H9 (cell line): ENCODE data around the gene FGD5. TPM values are rescaled to one million over a fixed set of nuclear protein-coding genes. Genes with fewer than 3 reads are reported as not detected.

ENCODE experiments used
- DNase-seq: peaks from one replicate; pipeline ENCODE4 v3.0.0-alpha.2; 2017
- H2AFZ ChIP-seq: one replicate; pipeline ENCODE4 v1.6.1; 2013; ENCODE audit warnings: mild to moderate bottlenecking, low read length, control low read depth, moderate library complexity
- H2AK5ac ChIP-seq: 2 replicates; pipeline ENCODE4 v1.6.1; 2013; ENCODE audit warnings: low read length, control low read depth, mixed read lengths; ENCODE audit not compliant: insufficient read length
- H2BK120ac ChIP-seq: one replicate; pipeline ENCODE4 v1.6.1; 2013; ENCODE audit warnings: low read depth, mild to moderate bottlenecking, low read length, control low read depth, inconsistent platforms; ENCODE audit not compliant: poor library complexity, severe bottlenecking
- H2BK12ac ChIP-seq: 2 replicates; pipeline ENCODE4 v1.6.1; 2013; ENCODE audit warnings: low read length, control low read depth, mixed read lengths, low read depth; ENCODE audit not compliant: insufficient read length
- H2BK15ac ChIP-seq: 2 replicates; pipeline ENCODE4 v1.6.1; 2013; ENCODE audit warnings: low read depth, low read length, control low read depth
- H2BK20ac ChIP-seq: one replicate; pipeline ENCODE4 v1.6.1; 2013; ENCODE audit warnings: low read depth, mild to moderate bottlenecking, low read length, control low read depth, inconsistent platforms; ENCODE audit not compliant: poor library complexity, severe bottlenecking
- H2BK5ac ChIP-seq: 2 replicates; pipeline ENCODE4 v1.6.1; 2013; ENCODE audit warnings: low read length, control low read depth, mixed read lengths; ENCODE audit not compliant: insufficient read length
- H3K14ac ChIP-seq: 2 replicates; pipeline ENCODE4 v1.6.1; 2013; ENCODE audit warnings: low read length, control low read depth; ENCODE audit not compliant: insufficient read depth
- H3K18ac ChIP-seq: 2 replicates; pipeline ENCODE4 v1.6.1; 2013; ENCODE audit warnings: low read depth, mild to moderate bottlenecking, mixed read lengths, low read length, control low read depth; ENCODE audit not compliant: insufficient read length
- H3K23ac ChIP-seq: 2 replicates; pipeline ENCODE4 v1.6.1; 2013; ENCODE audit warnings: low read length, control low read depth, mixed read lengths, low read depth; ENCODE audit not compliant: insufficient read length
- H3K23me2 ChIP-seq: 2 replicates; pipeline ENCODE4 v1.6.1; 2013; ENCODE audit warnings: low read depth, mild to moderate bottlenecking, mixed read lengths, low read length, control low read depth; ENCODE audit not compliant: insufficient read length, poor library complexity, severe bottlenecking
- H3K27ac ChIP-seq: 2 replicates; pipeline ENCODE4 v1.5.1; 2013; ENCODE audit warnings: low read length, control low read depth, mixed read lengths, low read depth; ENCODE audit not compliant: insufficient read length
- H3K27me3 ChIP-seq: 2 replicates; pipeline ENCODE4 v1.6.1; 2013; ENCODE audit warnings: low read length, control low read depth, inconsistent platforms; ENCODE audit not compliant: insufficient read depth
- H3K4ac ChIP-seq: 2 replicates; pipeline ENCODE4 v1.6.1; 2013; ENCODE audit warnings: low read depth, mild to moderate bottlenecking, control low read depth, inconsistent platforms, low read length, moderate library complexity
- H3K4me1 ChIP-seq: 2 replicates; pipeline ENCODE4 v1.6.1; 2013; ENCODE audit warnings: low read length, control low read depth, inconsistent platforms; ENCODE audit not compliant: insufficient read depth
- H3K4me2 ChIP-seq: 2 replicates; pipeline ENCODE4 v1.6.1; 2013; ENCODE audit warnings: low read length, control low read depth, mixed read lengths; ENCODE audit not compliant: insufficient read length, insufficient read depth
- H3K56ac ChIP-seq: 2 replicates; pipeline ENCODE4 v1.6.1; 2013; ENCODE audit warnings: low read depth, mild to moderate bottlenecking, mixed read lengths, low read length, control low read depth; ENCODE audit not compliant: insufficient read length
- H3K79me1 ChIP-seq: 2 replicates; pipeline ENCODE4 v1.6.1; 2013; ENCODE audit warnings: low read depth, mild to moderate bottlenecking, moderate library complexity, low read length, control low read depth, inconsistent platforms; ENCODE audit not compliant: insufficient read depth, poor library complexity, severe bottlenecking
- H3K79me2 ChIP-seq: 2 replicates; pipeline ENCODE4 v1.6.1; 2013; ENCODE audit warnings: low read length, control low read depth, inconsistent platforms; ENCODE audit not compliant: insufficient read depth
- H3K9ac ChIP-seq: 2 replicates; pipeline ENCODE4 v1.6.1; 2013; ENCODE audit warnings: low read length, control low read depth, mixed read lengths; ENCODE audit not compliant: insufficient read length; ENCODE audit errors: extremely low read depth
- H3K9me3 ChIP-seq: one replicate; pipeline ENCODE4 v1.6.1; 2013; ENCODE audit warnings: low read depth, low read length, inconsistent platforms; ENCODE audit not compliant: control insufficient read depth
- H3T11ph ChIP-seq: one replicate; pipeline ENCODE4 v1.6.1; 2013; ENCODE audit warnings: mild to moderate bottlenecking, low read length, control low read depth, inconsistent platforms
- H4K20me1 ChIP-seq: one replicate; pipeline ENCODE4 v1.6.1; 2013; ENCODE audit not compliant: control insufficient read depth, insufficient read length, insufficient read depth
- H4K5ac ChIP-seq: 2 replicates; pipeline ENCODE4 v1.6.1; 2013; ENCODE audit warnings: low read depth, mild to moderate bottlenecking, mixed read lengths, low read length, control low read depth; ENCODE audit not compliant: insufficient read length
- H4K8ac ChIP-seq: replicated peaks from 2 replicates; pipeline ENCODE4 v1.6.1; 2013; ENCODE audit warnings: low read length, control low read depth, mixed read lengths, low read depth; ENCODE audit not compliant: insufficient read length
- H4K91ac ChIP-seq: 2 replicates; pipeline ENCODE4 v1.6.1; 2013; ENCODE audit warnings: low read depth, mild to moderate bottlenecking, moderate library complexity, mixed read lengths, low read length, control low read depth; ENCODE audit not compliant: insufficient read length
- H3K27ac Mint-ChIP-seq, 3 experiments: 2 replicates in 2 of 3; 3 replicates in 1 of 3; pipeline ENCODE4 v1.8.0; 2020 to 2021; ENCODE audit warnings: mixed read lengths in 3 of 3, mild to moderate bottlenecking in 1 of 3, moderate library complexity in 1 of 3
- H3K27me3 Mint-ChIP-seq: 2 replicates; pipeline ENCODE4 v1.8.0; 2021; ENCODE audit warnings: low read depth, mild to moderate bottlenecking, moderate library complexity, mixed read lengths
- H3K36me3 Mint-ChIP-seq, 3 experiments: 2 replicates in 2 of 3; 3 replicates in 1 of 3; pipeline ENCODE4 v1.8.0; 2020 to 2021; ENCODE audit warnings: low read depth in 3 of 3, mixed read lengths in 3 of 3; ENCODE audit not compliant: insufficient read depth in 1 of 3
- H3K4me1 Mint-ChIP-seq, 2 experiments: 2 replicates each; pipeline ENCODE4 v1.8.0; 2020; ENCODE audit warnings: mixed read lengths in 2 of 2
- H3K4me3 Mint-ChIP-seq, 2 experiments: 2 replicates in 1 of 2; 3 replicates in 1 of 2; pipeline ENCODE4 v1.8.0; 2020 to 2021; ENCODE audit warnings: mild to moderate bottlenecking in 2 of 2, mixed read lengths in 2 of 2, moderate library complexity in 1 of 2
- H3K9me3 Mint-ChIP-seq, 2 experiments: 2 replicates in 1 of 2; 3 replicates in 1 of 2; pipeline ENCODE4 v1.8.0; 2020; ENCODE audit warnings: mild to moderate bottlenecking in 2 of 2, mixed read lengths in 2 of 2, moderate library complexity in 1 of 2
- CTCF ChIP-seq: fragments of 200-600 bp; sonication (generic); conservative IDR thresholded peaks from 3 replicates; pipeline ENCODE4 v1.8.0; 2021; ENCODE audit warnings: antibody characterized with exemption, mild to moderate bottlenecking
- WGBS: extraction: QIAGEN DNeasy Blood & Tissue Kit; methylation state at CpG from one replicate; pipeline ENCODE4 v1.1.7; 2013; ENCODE audit warnings: missing lambda C conversion rate, low lambda C conversion rate, mixed read lengths; ENCODE audit not compliant: insufficient read length; ENCODE audit errors: extremely low coverage; 5-methylcytosine and 5-hydroxymethylcytosine counted together
- total RNA-seq: library from RNA; stranded (reverse); gene quantifications from 2 replicates; pipeline ENCODE4 v1.2.1, GENCODE V29; 2021

Gene FGD5
- total RNA-seq, 1 experiment from 2014 or later = 7.8 TPM

DNA sequence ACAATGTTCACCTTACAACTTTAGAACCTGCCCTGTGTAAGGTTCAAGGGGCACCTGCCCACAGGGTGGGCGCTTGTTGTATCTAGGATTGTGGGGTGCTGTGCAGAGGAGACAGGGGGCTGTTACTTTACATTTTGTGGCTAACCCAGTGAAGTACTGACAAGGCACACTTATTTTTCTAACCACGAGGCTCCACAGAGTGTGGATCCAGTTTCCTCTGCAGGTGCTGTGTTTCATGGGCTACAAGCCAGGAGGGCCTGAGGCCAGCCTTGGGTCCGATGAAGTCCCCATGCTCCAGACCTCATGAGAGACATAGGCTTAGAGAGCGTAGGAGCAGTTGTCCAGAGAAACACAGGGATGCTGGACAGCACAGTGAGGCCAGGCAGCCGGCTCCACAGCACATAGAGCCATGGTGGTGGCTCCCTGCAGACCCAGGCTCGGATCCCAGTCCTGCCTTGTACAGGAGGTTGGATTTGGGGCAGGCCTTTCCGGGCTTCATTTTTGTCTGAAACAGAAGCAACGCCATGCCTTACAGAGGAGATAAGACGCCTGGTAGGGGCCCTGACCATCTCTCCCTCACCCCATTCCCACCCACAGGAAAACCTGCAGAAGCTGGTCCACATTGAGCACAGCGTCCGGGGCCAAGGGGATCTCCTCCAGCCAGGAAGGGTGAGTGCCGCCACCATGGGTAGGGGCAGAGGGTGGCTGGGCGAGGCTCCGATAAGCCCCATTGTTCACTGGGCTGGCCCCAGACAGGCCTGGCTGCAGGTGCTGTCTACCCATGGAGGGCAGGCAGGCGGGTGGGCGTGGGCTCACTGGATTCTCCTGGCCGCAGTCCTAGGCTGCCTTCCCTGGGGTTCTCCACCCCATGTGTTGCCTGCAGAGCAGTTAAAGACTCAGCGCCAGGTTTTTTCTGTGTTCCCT, 88.5 kb downstream of the FGD5 start:
- Histone ChIP-seq H3K9ac (no peak overlapping the region), H4K8ac (no peak overlapping the region), H3K18ac (no peak overlapping the region), H3K9me3 (no peaks in the 10 kb centered on the region), H3K4me2 (no peak overlapping the region), H3K23ac (no peak overlapping the region), H2BK12ac (no peak overlapping the region), H4K91ac (no peak overlapping the region), H3K79me2 (no peaks in the 10 kb centered on the region), H3K27me3 (no peaks in the 10 kb centered on the region), H2BK5ac (no peak overlapping the region), H2AK5ac (no peak overlapping the region), H2AFZ (no peak overlapping the region), H4K5ac (no peak overlapping the region), H2BK20ac (no peak overlapping the region), H4K20me1 (no peaks in the 10 kb centered on the region), H3K23me2 (no peaks in the 10 kb centered on the region), H2BK120ac (no peak overlapping the region), H3T11ph (no peak overlapping the region), H3K14ac (no peak overlapping the region), H3K79me1 (no peaks in the 10 kb centered on the region), H3K4ac (no peak overlapping the region), H3K4me1 (no peaks in the 10 kb centered on the region), H3K27ac (no peak overlapping the region), H3K56ac (no peak overlapping the region), H2BK15ac (no peak overlapping the region)
- peaks cover 7 to 19% (median 17%) of the 10 kb centered on the region in 3 experiments; a peak in 6 of 7 replicates for H3K36me3 Mint-ChIP-seq
- H3K4me1 Mint-ChIP-seq = no peaks in the 10 kb centered on the region; a peak in 1 of 4 replicates
- no peaks in the 10 kb centered on the region for H3K27me3 Mint-ChIP-seq
- H3K4me3 Mint-ChIP-seq = no peak overlapping the region
- WGBS = no CpG with 5 or more reads among the region's 18 CpGs
- peak overlapping the region in 1 of 3 experiments; percentile 14; a peak in 1 of 7 replicates for H3K27ac Mint-ChIP-seq
- DNase-seq = no peak
- no peak for TF ChIP-seq CTCF
- H3K9me3 Mint-ChIP-seq = peaks cover 9 to 10% of the 10 kb centered on the region in 2 experiments
